ENCODE results near the gene CH25H. TPM values are rescaled to one million over a fixed set of nuclear protein-coding genes. Genes with fewer than 3 reads are reported as not detected.

Gene CH25H
- total and polyA plus RNA-seq, 10 donors = 0.72 to 8.8 (median 2.1) TPM

DNA sequence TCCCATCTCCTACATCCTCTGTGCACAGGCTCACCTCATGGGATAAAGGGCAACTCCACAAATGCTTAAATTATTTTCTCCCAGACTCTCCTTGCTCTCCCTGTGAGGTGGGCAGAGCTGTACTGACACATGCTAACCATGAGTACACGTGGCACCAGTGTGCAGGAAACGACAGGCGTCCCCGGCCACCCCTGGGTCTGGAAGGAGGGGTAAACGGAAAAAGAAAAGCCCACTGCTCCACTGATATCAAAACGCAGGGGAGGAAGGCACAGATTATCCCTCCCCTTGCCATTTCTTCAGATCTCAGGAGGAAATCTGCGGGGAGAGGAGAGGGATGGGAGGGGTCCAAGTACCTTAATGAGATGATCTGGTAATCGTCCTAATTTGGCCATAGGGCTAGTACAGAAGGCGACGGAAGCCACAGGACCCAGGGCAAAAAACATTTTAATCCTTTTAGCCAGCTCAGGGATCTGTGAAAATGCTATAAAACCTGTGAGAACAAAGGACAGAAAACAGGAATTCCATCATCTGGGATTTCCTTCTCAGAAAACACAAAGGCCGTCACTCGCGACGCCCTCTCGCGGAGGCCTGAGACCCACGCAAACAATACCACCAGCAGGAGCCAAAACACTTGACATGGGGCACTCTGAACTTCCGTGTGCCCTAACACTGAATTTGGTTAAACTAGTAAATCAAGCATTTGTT is 17.8 kb upstream of the CH25H start:
- DNase-seq = no peak
- peaks cover 0 to 96% (median 29%) of the 10 kb centered on the region in 6 donors for H3K36me3 ChIP-seq
- H3K27me3 ChIP-seq (replicated peaks in 1 of 7) = no peaks in the 10 kb centered on the region
- H3K9me3 ChIP-seq = no peaks in the 10 kb centered on the region
- H3K4me1 ChIP-seq = peaks cover 0 to 15% (median 6%) of the 10 kb centered on the region in 6 donors
- H3K27ac ChIP-seq = peak overlapping the region in 7 of 8 donors; percentile 55 to 83 (median 72)
- intact Hi-C loops (cut with DNase I; ENCODE audit: low total_unique reads) = no loop called here
- peak overlapping the region in 3 of 8 donors; percentile 6 to 21 (median 13) for H3K4me3 ChIP-seq
- TF ChIP-seq POLR2AphosphoS5 (IDR thresholded peaks at IDR 0.05) (peak in 2 of 3 donors; percentile 49 to 75), CTCF (IDR thresholded peaks at IDR 0.05 in 8 of 11, conservative IDR thresholded peaks at IDR 0.05 in 3 of 11) (peak in 8 of 11 experiments; percentile 17 to 61 (median 49)), POLR2A (IDR thresholded peaks at IDR 0.05) (no peak)
- 41 to 62% (median 55%) methylated on average over 18 of the region's 18 CpGs for WGBS, 5 donors

- peaks cover 0 to 78% (median 23%) of the 10 kb centered on the region in 6 donors for H3K36me3 ChIP-seq
- peaks cover 9 to 26% (median 15%) of the 10 kb centered on the region in 6 donors for H3K4me1 ChIP-seq
- WGBS, 5 donors = 76 to 96% (median 83%) methylated on average over 2 of the region's 2 CpGs
- no peak for DNase-seq
- no peak overlapping the region for H3K4me3 ChIP-seq
- intact Hi-C loops (cut with DNase I; ENCODE audit: low total_unique reads) = no loop called here
- H3K9me3 ChIP-seq = no peaks in the 10 kb centered on the region
- H3K27ac ChIP-seq = no peak overlapping the region
- TF ChIP-seq POLR2AphosphoS5 (IDR thresholded peaks at IDR 0.05) = no peak
- no peak for TF ChIP-seq POLR2A (IDR thresholded peaks at IDR 0.05)
- TF ChIP-seq CTCF (IDR thresholded peaks at IDR 0.05 in 8 of 11, conservative IDR thresholded peaks at IDR 0.05 in 3 of 11) = no peak
- H3K27me3 ChIP-seq (replicated peaks in 1 of 7) = no peaks in the 10 kb centered on the region
Observed at GRCh38 chr10:89221919-89222318, 14.8 kb upstream of the CH25H start.

DNA sequence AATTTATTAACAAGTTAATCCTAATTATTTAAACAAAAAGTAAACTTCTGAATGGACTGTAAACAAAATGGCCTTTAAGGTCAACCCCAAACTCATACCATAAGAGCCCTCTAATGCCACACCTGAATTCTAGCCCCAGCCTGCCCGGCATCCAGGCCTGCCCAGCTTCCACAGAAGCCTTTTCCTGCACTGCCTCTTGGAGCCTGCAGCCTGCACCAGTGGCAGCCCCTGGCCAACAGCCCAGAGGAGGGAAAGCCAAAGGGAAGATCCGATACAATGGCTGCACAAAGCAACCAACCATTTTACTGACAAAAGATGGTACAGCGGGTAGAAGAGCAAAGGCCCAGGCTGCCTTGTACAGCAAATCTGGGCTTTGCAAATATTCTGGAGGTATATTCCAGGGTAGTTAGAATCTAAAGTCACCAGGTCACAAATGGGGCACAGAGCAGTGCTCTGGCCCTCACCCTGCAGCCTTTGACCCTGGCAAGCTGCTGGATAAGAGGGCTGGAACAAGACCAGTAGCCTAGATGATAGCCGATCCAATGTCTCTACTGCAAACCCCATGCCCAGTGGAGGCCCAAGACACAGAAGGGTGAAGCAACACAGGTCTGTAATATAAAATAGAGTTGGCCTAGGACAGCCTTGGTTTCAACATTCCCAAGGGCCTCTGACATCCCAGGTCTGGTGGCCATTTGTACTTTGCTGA is 12.5 kb upstream of the CH25H start:
- H3K27me3 ChIP-seq (replicated peaks in 1 of 7) = no peaks in the 10 kb centered on the region
- WGBS, 5 donors = 90 to 92% (median 92%) methylated on average over 3 to 4 of the region's 4 CpGs
- TF ChIP-seq POLR2A (IDR thresholded peaks at IDR 0.05) = no peak
- peak in 1 of 3 donors; percentile 7 for TF ChIP-seq POLR2AphosphoS5 (IDR thresholded peaks at IDR 0.05)
- H3K36me3 ChIP-seq = peaks cover 0 to 72% (median 30%) of the 10 kb centered on the region in 6 donors
- H3K27ac ChIP-seq = peak overlapping the region in 1 of 8 donors; percentile 31
- H3K9me3 ChIP-seq = no peaks in the 10 kb centered on the region
- intact Hi-C loops (cut with DNase I; ENCODE audit: low total_unique reads) = no loop called here
- peaks cover 12 to 22% (median 16%) of the 10 kb centered on the region in 6 donors for H3K4me1 ChIP-seq
- no peak for DNase-seq
- no peak overlapping the region for H3K4me3 ChIP-seq

- no peaks in the 10 kb centered on the region for H3K27me3 ChIP-seq (replicated peaks in 1 of 7)
- 18 to 28% (median 22%) methylated on average over 6 of the region's 6 CpGs for WGBS, 5 donors
- H3K4me1 ChIP-seq = peaks cover 14 to 30% (median 20%) of the 10 kb centered on the region in 6 donors
- DNase-seq = no peak
- intact Hi-C loops (cut with DNase I; ENCODE audit: low total_unique reads) = no loop called here
- H3K36me3 ChIP-seq = peaks cover 0 to 60% (median 24%) of the 10 kb centered on the region in 6 donors
- peak overlapping the region in 5 of 8 donors; percentile 37 to 72 (median 49) for H3K27ac ChIP-seq
- TF ChIP-seq POLR2A (IDR thresholded peaks at IDR 0.05) = no peak
- peak; percentile 49 to 85 (median 73) for TF ChIP-seq CTCF (IDR thresholded peaks at IDR 0.05 in 8 of 11, conservative IDR thresholded peaks at IDR 0.05 in 3 of 11)
- H3K9me3 ChIP-seq = no peaks in the 10 kb centered on the region
- H3K4me3 ChIP-seq = no peak overlapping the region
Observed at GRCh38 chr10:89217057-89217990, 10.2 kb upstream of the CH25H start.
